Measurements from ENCODE around the gene MAGIX.

DNA sequence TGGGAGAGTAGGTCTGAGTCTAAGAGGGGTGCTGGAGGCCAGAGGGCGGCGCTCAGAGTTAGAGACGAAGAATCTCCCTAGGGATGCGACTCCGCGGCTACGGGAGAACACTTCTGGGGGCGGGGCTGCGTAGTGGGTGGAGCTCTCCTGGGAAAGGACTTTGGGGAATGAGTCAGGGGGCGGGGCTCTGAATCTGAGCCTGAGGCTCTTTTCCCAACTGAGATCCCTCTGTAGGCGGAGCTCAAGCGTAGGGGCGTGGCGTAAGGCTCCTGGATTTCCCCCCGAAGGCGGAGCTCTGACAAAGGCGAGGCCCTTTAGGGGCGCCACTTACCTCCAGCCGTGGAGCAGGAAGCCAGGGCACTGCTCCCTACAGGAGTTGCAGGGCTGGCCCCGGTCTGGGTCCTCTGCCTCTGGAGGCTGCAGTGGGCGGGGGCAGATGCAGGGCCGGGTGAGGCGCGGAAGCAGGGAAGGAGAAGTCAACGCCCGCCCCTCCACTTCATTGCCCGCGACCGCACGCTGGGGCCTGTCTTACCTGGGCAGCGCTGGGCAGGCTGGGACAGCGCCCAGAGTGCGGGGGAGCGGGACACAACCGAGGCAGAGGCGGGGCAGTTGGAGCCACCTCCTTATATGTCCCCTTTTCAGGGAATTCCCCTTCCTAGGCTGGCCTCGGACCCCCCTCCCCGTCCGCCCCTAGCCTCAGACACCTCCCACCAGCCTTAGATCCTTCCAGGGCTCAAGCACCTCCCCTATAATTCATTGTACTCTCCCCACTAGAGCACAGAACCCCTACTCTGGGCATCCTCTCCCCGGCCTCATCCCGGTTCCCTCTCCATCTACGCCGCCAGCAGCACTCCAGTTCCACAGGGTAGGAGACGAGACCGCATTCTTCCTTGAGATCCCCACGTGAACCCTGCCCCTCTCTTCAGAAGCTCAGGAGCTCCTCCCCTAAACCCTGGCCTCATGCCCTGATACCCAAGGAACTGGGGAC is 22.0 kb downstream of the MAGIX start:
- TF ChIP-seq POLR2A (IDR thresholded peaks at IDR 0.05) (peak in 1 of 2 donors; percentile 47), POLR2AphosphoS5 (IDR thresholded peaks at IDR 0.05) (no peak), EP300 (IDR thresholded peaks at IDR 0.05) (no peak)
- TF ChIP-seq, protein P1, sequence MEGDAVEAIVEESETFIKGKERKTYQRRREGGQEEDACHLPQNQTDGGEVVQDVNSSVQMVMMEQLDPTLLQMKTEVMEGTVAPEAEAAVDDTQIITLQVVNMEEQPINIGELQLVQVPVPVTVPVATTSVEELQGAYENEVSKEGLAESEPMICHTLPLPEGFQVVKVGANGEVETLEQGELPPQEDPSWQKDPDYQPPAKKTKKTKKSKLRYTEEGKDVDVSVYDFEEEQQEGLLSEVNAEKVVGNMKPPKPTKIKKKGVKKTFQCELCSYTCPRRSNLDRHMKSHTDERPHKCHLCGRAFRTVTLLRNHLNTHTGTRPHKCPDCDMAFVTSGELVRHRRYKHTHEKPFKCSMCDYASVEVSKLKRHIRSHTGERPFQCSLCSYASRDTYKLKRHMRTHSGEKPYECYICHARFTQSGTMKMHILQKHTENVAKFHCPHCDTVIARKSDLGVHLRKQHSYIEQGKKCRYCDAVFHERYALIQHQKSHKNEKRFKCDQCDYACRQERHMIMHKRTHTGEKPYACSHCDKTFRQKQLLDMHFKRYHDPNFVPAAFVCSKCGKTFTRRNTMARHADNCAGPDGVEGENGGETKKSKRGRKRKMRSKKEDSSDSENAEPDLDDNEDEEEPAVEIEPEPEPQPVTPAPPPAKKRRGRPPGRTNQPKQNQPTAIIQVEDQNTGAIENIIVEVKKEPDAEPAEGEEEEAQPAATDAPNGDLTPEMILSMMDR (IDR thresholded peaks at IDR 0.05), result peak in 1 of 4 experiments; percentile 19

Measured in gastroesophageal sphincter (tissue), 3 donors.